SJSA1 (cell line): ENCODE measurements around the gene WASHC1. TPM values are rescaled to one million over a fixed set of nuclear protein-coding genes. Genes with fewer than 3 reads are reported as not detected.
"Not testable (repeated sequence)": the region's sequence is repeated elsewhere in the genome, so short reads cannot be mapped to it uniquely, and the experiment has no call there.

ENCODE experiments used
- DNase-seq, 2 experiments: peaks; one replicate each; pipeline ENCODE4 v3.0.0-alpha.2; 2015 to 2020; ENCODE audit warnings: low spot score in 2 of 2, low read depth in 1 of 2
- H3K27ac ChIP-seq: fragments of 250-450 bp; sonication (Bioruptor Pico); 2 replicates; pipeline ENCODE4 v1.5.1; 2020; ENCODE audit warnings: mild to moderate bottlenecking, moderate library complexity
- H3K27me3 ChIP-seq: fragments of 250-450 bp; sonication (Bioruptor Pico); replicated peaks from 2 replicates; pipeline ENCODE4 v1.5.1; 2020; ENCODE audit warnings: mild to moderate bottlenecking, moderate library complexity
- H3K36me3 ChIP-seq: fragments of 250-450 bp; sonication (Bioruptor Pico); 2 replicates; pipeline ENCODE4 v1.5.1; 2020; ENCODE audit warnings: mild to moderate bottlenecking
- H3K4me1 ChIP-seq: fragments of 250-450 bp; sonication (Bioruptor Pico); replicated peaks from 2 replicates; pipeline ENCODE4 v1.6.1; 2021; ENCODE audit warnings: mild to moderate bottlenecking
- H3K4me3 ChIP-seq: fragments of 250-450 bp; sonication (Bioruptor Pico); 2 replicates; pipeline ENCODE4 v1.5.1; 2020; ENCODE audit warnings: mild to moderate bottlenecking
- H3K9me3 ChIP-seq: fragments of 250-450 bp; sonication (Bioruptor Pico); replicated peaks from 2 replicates; pipeline ENCODE4 v1.5.1; 2020; ENCODE audit warnings: mild to moderate bottlenecking
- total RNA-seq: library from RNA; depleted of rRNA; stranded (reverse); fragments of >200 nt; shearing (Covaris generic); gene quantifications from 2 replicates; pipeline ENCODE4 v1.2.3, GENCODE V29; 2014; rRNA removed

The WASHC1 gene, protein sequence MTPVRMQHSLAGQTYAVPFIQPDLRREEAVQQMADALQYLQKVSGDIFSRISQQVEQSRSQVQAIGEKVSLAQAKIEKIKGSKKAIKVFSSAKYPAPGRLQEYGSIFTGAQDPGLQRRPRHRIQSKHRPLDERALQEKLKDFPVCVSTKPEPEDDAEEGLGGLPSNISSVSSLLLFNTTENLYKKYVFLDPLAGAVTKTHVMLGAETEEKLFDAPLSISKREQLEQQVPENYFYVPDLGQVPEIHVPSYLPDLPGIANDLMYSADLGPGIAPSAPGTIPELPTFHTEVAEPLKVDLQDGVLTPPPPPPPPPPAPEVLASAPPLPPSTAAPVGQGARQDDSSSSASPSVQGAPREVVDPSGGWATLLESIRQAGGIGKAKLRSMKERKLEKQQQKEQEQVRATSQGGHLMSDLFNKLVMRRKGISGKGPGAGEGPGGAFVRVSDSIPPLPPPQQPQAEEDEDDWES
- total RNA-seq: 4.8 and 13.1 TPM in 2 replicates

DNA sequence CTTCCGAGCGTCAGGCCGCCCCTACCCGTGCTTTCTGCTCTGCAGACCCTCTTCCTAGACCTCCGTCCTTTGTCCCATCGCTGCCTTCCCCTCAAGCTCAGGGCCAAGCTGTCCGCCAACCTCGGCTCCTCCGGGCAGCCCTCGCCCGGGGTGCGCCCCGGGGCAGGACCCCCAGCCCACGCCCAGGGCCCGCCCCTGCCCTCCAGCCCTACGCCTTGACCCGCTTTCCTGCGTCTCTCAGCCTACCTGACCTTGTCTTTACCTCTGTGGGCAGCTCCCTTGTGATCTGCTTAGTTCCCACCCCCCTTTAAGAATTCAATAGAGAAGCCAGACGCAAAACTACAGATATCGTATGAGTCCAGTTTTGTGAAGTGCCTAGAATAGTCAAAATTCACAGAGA lies at the start of gene WASHC1:
Gene WASHC1 (minus strand): TSS at position 101 of the 400 bp plus-strand sequence. CDS start 4,457 bp downstream, outside the sequence.
- H3K36me3 ChIP-seq, DNase-seq, H3K27ac ChIP-seq, H3K27me3 ChIP-seq, H3K9me3 ChIP-seq, H3K4me1 ChIP-seq: not testable (repeated sequence)
- H3K4me3 ChIP-seq: peak within 1 kb of the TSS; percentile 26

DNA sequence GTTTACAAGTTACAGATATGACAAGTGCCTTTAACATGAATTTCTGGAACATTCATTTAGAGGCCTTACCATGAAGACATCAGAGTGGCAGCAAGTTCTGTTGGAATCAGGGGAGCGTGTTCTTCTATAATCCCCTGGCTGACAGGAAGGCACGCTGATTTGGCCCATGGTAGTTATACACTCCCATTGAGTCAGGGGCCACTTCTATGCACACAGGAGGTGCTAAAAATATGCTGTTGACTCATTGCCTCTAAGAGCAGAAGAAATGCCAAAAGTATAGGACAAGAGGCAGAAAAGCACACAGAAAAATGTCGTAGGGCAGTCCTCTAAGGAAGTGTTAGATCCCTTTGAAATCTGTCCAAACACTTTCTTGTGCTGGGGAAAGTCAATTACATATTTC lies 49.1 kb upstream of the WASHC1 start:
- not testable (repeated sequence) for DNase-seq

DNA sequence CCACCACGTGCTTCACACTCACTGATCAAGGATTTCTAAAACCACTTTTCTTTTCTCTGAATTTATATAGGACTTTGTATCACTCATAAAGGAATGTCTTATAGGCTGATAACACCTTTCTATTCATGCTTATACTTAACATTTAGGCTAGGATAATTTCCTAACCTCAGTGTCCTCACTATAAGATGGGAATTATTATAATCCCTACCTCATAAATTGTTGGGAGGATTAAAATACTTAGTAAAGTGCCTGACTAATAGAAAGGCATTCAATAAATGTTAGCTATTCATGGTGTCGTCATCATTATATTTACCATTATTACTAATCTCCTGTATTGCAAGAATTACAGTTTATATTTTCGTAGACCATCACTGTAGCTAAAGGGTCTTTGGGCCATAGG lies 47.1 kb upstream of the WASHC1 start:
- H3K9me3 ChIP-seq, H3K27me3 ChIP-seq, H3K27ac ChIP-seq, DNase-seq, H3K4me1 ChIP-seq, H3K4me3 ChIP-seq, H3K36me3 ChIP-seq: not testable (repeated sequence)

More for the DNA sequence above, 49.1 kb upstream of the WASHC1 start:
- H3K9me3 ChIP-seq, H3K4me1 ChIP-seq, H3K27me3 ChIP-seq, H3K36me3 ChIP-seq, H3K4me3 ChIP-seq, H3K27ac ChIP-seq: not testable (repeated sequence)

DNA sequence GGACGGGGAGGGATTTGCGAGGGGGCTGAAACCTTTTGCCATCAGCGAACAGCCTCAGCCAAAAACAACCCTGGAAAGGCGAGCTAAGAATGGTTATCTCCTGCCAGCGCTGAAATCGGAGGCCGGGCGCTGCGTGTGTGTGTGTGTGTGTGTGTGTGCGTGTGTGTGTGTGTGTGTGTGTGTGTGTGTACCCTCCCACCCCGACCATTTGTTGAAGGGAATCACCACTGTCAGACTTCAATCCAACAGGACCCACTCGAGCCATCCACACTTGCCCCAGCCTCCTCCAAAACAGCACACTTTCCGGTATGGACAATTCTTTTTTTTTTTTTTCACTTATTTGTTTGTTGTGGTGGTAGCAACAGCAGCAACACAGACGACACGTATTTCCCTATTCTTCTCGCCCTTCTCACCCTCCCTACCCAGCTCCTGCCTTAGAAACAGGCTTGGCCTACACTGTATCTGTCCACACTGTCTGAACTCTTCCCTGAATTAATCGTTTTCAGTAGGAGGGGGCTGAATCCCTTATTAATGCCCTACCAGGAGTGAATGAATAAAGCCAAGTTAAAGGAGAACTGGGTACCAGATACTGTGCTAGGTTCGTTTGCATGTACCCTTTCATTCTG lies 44.8 kb upstream of the WASHC1 start:
- H3K9me3 ChIP-seq, H3K4me3 ChIP-seq, H3K4me1 ChIP-seq, H3K27ac ChIP-seq, DNase-seq, H3K36me3 ChIP-seq, H3K27me3 ChIP-seq: not testable (repeated sequence)

DNA sequence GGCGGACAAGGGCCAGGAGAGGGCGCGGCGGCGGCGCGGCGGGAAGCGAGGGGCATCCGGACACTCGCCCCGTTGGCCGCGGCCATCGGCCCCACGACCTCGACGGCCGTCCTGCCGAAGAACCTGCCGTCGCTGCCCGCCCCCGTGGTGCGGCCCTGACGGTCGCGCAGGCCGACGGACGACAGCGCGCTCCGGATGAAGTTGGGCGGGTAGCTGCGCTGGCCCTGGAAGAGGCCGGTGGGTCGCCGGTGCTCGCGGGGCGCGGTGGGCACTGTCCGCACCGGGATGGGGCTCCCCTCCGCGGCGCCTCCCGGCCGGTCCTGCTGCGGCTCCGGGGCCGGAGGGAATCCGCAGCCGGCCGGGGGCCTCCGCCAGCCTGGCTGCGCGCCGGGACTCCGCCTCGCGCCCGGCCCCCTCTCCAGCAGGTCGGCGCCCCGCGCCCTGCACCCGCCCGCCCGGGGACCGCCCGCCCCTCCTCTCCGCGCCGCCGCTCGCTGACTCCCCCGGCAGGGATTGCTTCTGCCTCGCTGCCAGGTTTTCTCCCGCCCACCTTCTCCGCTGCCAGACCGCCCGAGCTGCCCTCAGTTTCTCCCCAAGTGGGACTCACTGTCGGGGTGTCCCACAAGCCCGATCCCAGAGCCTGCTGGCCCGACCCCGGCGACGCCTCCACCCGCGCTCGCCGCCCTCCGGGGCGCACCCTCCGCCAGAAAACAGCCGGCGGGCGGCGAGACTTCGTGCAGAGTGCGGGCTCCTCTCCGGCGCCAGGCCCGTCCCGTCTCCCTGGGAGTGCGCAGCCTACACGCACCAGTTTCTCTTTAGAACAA lies 44.0 kb upstream of the WASHC1 start:
- H3K27ac ChIP-seq, H3K9me3 ChIP-seq, DNase-seq, H3K4me3 ChIP-seq, H3K36me3 ChIP-seq, H3K4me1 ChIP-seq, H3K27me3 ChIP-seq: not testable (repeated sequence)

DNA sequence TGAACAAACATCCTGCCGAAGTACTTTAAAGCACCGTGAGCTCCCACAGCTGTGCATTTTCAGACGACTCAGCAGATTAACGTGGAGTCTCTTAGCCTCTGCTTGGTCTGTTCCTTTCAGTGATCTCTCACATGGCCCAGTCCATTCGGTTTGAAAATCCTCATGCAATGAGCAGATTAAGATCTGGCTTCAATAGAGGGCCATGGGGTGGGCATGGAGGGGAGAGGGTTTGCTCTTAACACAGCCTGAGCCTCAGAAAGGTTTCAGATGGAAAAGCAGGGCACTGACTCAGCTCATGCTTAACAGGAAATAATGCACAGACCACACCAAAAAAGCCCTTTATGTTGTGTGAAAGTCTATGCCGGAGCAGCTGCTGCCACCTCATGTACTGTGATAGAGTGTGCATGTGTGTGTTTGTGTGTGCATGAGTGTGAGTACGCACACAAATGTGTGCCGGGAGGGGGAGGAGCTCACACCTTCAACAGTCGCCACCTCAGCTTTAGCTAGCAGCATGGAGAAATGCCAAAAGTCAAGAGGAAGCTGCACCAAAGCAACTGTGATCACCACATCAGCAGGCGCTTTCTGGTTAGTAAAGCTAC lies 33.9 kb upstream of the WASHC1 start:
- H3K9me3 ChIP-seq, H3K27me3 ChIP-seq, H3K27ac ChIP-seq, DNase-seq, H3K36me3 ChIP-seq, H3K4me3 ChIP-seq, H3K4me1 ChIP-seq: not testable (repeated sequence)

DNA sequence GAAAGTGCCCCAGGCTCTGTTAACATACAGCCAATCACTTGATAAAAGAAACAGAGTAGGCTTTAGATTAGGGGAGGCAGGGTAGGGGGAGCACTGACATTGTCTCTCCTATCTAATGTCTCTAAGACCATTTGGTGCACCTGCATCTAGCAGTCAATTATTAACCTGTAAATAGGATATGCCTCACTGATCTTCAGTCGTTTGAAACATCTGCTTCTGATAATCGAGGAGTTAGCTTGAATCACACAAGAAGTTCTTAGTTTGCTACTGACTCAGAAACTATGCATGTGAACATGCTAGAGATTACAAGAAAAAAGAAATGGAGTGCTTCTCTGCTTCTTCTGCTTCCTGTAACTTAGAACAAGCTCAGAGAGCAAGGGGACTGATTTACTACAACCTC lies 23.4 kb upstream of the WASHC1 start:
- H3K27ac ChIP-seq, DNase-seq, H3K9me3 ChIP-seq, H3K36me3 ChIP-seq, H3K4me3 ChIP-seq, H3K4me1 ChIP-seq, H3K27me3 ChIP-seq: not testable (repeated sequence)

DNA sequence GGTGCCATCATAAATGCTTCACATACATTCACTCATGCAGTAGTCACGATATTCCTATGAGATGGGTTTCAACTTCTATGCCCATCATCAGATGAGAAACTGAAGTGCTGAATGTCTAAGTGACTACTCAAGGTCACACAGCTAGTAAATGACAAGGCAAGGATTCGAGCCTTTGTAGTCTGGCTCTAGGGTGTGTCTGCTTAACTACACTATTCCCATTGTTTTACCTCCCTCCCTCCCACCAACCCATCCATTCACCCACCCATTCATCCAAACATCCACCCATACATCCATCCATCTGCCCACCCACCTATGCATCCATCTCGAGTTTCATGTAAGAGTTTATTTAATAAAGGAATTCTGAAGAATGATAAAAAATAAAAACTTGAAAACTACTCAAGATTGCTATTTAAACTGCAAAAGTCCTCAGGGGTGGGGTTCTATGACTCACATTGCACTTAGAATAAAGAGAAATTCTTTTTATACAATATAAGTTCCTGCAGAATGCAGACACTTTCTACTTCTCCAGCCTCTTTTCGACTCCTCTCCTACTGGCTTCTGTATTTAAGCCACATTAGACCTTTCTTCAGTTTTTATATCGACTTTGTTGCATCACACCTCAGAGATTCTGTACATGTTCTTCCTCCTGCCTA lies 19.1 kb upstream of the WASHC1 start:
- not testable (repeated sequence) for H3K4me3 ChIP-seq, H3K27me3 ChIP-seq, H3K9me3 ChIP-seq, H3K36me3 ChIP-seq, H3K27ac ChIP-seq, H3K4me1 ChIP-seq
- peak in 1 of 2 experiments; percentile 2 for DNase-seq

DNA sequence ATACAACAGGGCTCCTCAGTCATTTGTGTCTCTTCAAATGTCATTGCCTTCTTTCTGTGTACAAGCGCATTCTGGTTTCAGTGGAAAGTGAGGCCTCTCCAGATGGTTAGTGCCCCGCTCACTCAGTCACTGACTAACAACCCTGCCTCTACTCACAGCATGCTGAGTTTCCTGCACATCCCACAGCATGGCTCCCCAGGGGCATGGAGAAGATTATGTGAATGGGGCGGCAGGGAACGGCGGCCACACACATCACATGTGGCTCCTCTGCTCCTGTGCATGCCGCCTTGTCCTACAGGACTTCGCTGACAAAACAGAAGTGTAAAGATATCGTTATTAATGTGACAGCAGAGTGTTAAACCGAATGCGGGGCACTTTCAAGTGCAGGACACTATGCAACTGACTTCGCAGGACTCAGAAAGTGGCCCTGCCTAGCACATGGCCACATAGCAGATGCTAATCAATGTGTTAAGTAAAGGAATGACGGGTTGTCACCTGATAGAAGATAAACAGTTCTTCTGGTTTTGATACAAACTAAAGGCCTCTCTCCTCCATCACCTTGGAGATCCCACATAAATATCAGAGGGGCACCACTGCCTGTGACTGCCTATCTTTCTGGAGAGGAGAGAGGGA lies 17.5 kb upstream of the WASHC1 start:
- not testable (repeated sequence) for DNase-seq, H3K4me3 ChIP-seq, H3K36me3 ChIP-seq, H3K27ac ChIP-seq, H3K4me1 ChIP-seq, H3K27me3 ChIP-seq, H3K9me3 ChIP-seq

DNA sequence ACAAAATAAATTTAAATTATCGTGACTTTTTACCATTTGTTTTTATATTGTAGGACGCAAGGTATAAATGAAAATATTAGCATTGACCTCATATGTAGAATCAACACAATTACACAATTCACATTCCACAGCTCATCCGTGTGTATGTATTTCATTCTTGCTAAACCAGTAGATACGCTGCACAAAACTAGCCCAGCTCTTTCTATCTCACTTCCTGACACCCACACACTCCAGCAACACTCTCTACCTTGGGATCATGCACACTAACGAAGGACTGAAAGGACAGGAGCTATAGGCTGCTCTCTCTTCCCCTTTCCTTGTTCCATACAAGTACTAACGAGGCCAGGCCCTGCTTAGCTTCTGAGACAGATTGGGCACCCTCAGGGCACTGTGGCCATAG lies 16.9 kb upstream of the WASHC1 start:
- not testable (repeated sequence) for H3K4me3 ChIP-seq, H3K27me3 ChIP-seq, DNase-seq, H3K36me3 ChIP-seq, H3K9me3 ChIP-seq, H3K4me1 ChIP-seq, H3K27ac ChIP-seq

DNA sequence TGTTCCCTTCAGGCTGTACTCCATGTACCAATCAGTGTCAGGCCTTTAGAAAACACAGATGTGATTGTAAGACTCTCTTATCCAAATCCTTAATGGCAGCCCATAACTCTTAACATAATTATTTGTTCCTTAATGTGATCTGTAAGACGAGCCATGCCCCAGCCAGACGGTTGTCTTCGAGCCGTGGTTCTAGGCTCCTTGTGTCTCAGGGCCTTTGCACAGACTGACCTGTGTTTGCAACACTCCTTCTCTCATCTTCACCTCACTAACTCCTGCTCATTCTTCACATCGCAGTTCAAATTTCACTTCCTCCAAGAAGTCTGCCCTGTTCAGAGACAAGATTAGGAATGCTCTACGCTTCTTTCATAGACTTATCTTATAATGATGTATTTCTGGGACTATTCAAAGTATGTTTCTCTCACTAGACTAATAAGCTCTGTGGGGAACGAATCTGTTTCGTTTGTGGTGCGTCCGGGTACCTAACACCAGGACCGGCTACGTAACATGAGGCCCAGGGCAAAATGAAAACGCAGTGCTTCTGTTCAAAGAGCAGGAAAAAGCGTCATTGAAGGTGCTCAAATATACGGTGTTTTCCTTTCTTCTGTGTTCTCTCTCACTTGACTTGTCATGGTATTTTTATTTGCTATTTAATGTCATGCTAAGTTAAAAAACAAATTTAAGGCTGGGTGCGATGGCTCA lies 16.1 kb upstream of the WASHC1 start:
- not testable (repeated sequence) for H3K9me3 ChIP-seq, H3K27me3 ChIP-seq, H3K36me3 ChIP-seq, H3K4me3 ChIP-seq, H3K27ac ChIP-seq, DNase-seq, H3K4me1 ChIP-seq

DNA sequence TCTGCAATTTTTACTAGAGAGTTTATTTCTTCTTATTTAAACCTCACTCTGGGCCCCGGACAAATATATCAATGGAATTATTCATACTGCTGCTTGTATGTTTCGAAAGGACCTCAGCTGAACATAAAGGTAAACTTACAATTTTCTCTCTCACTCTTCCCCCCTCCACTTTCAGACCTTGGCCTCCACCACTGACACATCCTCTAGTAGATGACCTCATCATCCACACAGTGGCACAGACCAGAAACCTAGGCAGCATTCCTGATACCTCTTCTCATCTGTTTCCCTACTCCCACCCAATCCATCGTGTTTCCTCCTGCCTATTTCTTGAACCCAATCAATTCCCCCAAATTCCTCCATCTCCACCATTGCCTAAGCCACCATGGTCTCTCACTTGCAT lies 15.2 kb upstream of the WASHC1 start:
- H3K4me3 ChIP-seq, H3K27me3 ChIP-seq, H3K9me3 ChIP-seq, DNase-seq, H3K36me3 ChIP-seq, H3K4me1 ChIP-seq, H3K27ac ChIP-seq: not testable (repeated sequence)
